ENCODE measurements around the gene NPTX1.
"Not testable (repeated sequence)": the region's sequence is repeated elsewhere in the genome, so short reads cannot be mapped to it uniquely, and the experiment has no call there.

The NPTX1 gene

GRCh38 chr17:80511222-80512180, 35.1 kb upstream of the NPTX1 start:
- TF ChIP-seq CTCF (conservative IDR thresholded peaks at IDR 0.05; ENCODE audit: low read length) = no peak
- DNase-seq (ENCODE audit: low read depth) = no peak
- no peak overlapping the region for H3K4me3 ChIP-seq (ENCODE audit: low read length)

- DNase-seq (ENCODE audit: low read depth) = no peak
- no peak overlapping the region for H3K4me3 ChIP-seq (ENCODE audit: low read length)
- TF ChIP-seq CTCF (conservative IDR thresholded peaks at IDR 0.05; ENCODE audit: low read length) = no peak
Observed at GRCh38 chr17:80510772-80511171, 34.4 kb upstream of the NPTX1 start.

GRCh38 chr17:80510132-80510531, 33.7 kb upstream of the NPTX1 start:
- no peak for TF ChIP-seq CTCF (conservative IDR thresholded peaks at IDR 0.05; ENCODE audit: low read length)

GRCh38 chr17:80509311-80509710, 32.9 kb upstream of the NPTX1 start:
- no peak for DNase-seq (ENCODE audit: low read depth)

More at GRCh38 chr17:80510132-80510531, 33.7 kb upstream of the NPTX1 start:
- no peak for DNase-seq (ENCODE audit: low read depth)
- no peak overlapping the region for H3K4me3 ChIP-seq (ENCODE audit: low read length)

GRCh38 chr17:80507965-80508364, 31.6 kb upstream of the NPTX1 start:
- no peak for TF ChIP-seq CTCF (conservative IDR thresholded peaks at IDR 0.05; ENCODE audit: low read length)

More at GRCh38 chr17:80509311-80509710, 32.9 kb upstream of the NPTX1 start:
- no peak overlapping the region for H3K4me3 ChIP-seq (ENCODE audit: low read length)
- no peak for TF ChIP-seq CTCF (conservative IDR thresholded peaks at IDR 0.05; ENCODE audit: low read length)

GRCh38 chr17:80507177-80507576, 30.8 kb upstream of the NPTX1 start:
- H3K4me3 ChIP-seq (ENCODE audit: low read length); DNase-seq (ENCODE audit: low read depth): not testable (repeated sequence)

More at GRCh38 chr17:80507965-80508364, 31.6 kb upstream of the NPTX1 start:
- H3K4me3 ChIP-seq (ENCODE audit: low read length) = no peak overlapping the region
- no peak for DNase-seq (ENCODE audit: low read depth)

GRCh38 chr17:80504686-80505413, 28.4 kb upstream of the NPTX1 start:
- DNase-seq (ENCODE audit: low read depth) = peak; percentile 75
- peak; percentile 9; the same call in 1 of the 2 replicates for TF ChIP-seq CTCF (conservative IDR thresholded peaks at IDR 0.05; ENCODE audit: low read length)
- H3K4me3 ChIP-seq (ENCODE audit: low read length) = no peak overlapping the region
